NAMALWA (cell line): ENCODE data around the gene HDAC6.
"Not testable (repeated sequence)": the region's sequence is repeated elsewhere in the genome, so short reads cannot be mapped to it uniquely, and the experiment has no call there.

Experiments
- DNase-seq: peaks from one replicate; pipeline ENCODE4 v3.0.0-alpha.2; 2015; ENCODE audit warnings: low spot score

Gene HDAC6

DNA sequence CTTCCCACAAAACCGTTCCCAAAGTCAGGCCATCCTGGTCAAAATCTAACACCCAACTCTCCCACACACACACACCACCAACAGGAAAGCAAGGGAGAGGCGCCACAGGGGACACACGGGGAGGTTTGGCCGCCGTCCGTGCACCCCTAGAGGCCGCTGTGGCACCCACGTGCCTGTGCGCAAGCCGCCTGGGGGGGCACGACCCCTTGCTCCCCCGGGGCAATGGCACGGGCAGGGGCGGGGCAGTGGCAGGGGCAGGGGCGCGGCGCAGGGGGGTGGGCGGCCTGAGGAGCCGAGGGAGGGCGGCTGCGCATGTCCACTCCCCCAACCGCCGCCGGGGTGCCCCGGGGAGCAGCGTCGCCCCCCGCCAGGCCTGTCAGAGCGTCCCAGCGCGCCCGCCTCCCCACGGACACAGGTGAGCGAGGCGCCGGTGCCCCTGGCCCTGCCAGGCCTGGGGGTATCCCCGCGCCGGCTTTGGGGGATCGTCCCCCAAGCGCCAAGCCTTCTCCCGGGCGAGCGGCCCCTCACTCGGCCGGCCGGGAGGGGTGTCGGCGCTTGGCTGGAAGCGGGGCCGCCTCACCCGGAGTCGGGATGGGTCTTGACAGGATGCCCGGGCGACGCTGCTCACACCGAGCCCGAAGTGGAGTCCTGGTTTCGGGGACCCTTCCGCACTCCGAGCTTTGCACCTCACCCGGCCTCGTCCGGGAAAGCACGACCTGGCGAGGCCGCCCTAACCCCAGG lies 24.4 kb downstream of the HDAC6 start, which contains the start of gene ERAS:
Gene ERAS, plus strand, starts transcription at position 379 of the 741 bp plus-strand sequence. CDS start 2,611 bp downstream, outside the sequence.
- no peak for DNase-seq

- no peak for DNase-seq
Observed at GRCh38 chrX:48826876-48827653, 25.2 kb downstream of the HDAC6 start.

DNA sequence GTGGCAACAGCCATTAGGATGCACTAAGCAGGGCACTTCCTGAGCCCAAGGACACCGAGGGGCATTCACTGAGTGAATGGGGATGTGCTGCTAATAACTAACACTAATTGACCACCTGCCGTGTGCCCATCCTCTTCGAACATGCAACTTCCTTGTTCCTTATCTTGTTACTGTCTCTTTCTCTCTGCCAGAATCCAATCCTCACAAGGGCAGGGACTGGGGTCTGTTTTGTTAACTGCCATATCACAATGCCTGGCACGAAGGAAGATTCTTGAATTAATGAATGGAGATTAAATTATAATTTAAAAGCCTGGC lies 25.7 kb downstream of the HDAC6 start:
- DNase-seq = no peak

GRCh38 chrX:48829016-48829735 lies 27.3 kb downstream of the HDAC6 start:
- DNase-seq = no peak

DNA sequence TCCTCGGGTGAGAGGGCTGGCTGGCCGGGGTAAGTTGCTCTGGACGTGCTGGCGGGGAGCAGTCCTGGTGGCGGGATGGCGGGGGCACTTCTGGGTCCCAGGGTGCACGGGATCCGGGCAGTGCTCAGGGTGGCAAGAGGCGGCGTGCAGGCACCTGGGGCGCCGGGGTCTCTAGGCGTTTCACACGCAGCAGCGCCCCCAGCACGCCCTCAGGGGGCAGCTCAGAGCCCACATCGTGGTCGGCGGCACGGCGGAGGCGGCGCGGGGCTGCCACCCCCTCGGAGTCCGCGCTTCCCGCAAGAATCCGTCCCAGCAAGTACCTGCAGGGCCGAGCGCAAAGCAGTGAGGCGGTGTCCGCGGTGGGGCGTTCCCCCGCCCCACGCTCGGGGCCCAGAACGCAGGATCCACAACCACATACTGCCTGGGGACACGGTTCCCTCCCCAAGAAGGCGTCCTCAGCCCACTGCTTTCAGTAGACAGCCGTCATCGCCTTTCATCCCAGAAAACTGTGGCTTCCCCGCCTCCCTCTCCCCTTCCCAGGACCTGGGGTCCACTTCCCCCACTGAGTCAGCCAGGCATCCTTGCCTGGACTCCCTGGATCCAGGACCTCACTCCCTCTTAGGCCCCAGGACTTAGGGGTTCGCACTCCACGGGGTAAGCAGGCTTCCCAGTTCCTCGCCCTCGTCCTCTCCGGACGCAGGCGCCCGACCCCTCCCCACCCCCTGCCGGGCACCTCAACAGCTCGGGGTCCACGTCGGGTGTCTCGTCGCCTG lies 29.5 kb downstream of the HDAC6 start:
- DNase-seq = no peak

DNA sequence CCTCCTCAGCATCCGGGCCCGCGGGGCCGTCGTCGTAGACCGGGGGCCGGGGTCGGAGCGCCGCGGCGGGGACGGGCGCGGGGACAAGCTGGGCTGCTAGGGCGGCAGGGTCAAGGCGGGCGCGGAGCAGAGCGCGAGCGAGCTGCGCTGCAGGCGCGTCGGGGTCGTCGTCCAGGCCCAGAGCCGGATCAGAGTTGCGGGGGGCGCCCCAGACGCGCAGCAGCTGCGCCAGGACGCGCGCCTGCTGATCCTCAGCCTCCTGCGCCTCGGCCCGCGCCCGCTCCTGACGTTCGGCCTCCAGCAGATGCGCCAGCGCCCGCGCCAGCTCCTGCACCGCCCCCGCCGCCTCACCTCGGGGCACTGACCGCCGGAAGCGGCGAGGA lies 30.0 kb downstream of the HDAC6 start:
- DNase-seq = no peak

DNA sequence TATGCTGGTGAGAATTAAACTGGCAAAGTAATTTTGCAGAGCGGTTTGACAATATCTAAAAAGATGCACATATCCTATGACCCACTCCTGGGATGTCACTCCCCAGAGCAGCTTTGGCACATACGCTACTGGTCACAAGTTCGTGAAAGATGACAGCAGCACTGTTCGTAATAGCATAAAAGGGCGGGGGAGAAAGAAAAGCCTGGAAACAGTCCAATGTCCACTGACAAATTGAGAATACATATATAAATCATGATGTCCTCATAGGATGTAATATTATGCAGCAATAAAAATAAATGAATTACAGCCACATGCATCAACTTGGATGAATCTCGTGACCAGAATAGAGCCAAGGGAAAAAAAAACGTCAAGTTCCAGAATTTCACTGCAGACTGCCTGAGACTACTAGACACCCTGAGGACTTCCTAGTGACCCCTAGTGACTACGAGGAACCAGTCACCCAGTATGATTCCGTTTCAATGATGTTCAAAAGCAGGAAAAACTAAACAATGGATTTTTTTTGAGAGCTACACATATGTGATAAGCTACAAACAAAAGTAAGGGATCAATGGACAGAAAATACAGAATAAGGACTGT lies 31.8 kb downstream of the HDAC6 start:
- DNase-seq = no peak

- no peak for DNase-seq
Observed at GRCh38 chrX:48834383-48834709, 32.5 kb downstream of the HDAC6 start.

DNA sequence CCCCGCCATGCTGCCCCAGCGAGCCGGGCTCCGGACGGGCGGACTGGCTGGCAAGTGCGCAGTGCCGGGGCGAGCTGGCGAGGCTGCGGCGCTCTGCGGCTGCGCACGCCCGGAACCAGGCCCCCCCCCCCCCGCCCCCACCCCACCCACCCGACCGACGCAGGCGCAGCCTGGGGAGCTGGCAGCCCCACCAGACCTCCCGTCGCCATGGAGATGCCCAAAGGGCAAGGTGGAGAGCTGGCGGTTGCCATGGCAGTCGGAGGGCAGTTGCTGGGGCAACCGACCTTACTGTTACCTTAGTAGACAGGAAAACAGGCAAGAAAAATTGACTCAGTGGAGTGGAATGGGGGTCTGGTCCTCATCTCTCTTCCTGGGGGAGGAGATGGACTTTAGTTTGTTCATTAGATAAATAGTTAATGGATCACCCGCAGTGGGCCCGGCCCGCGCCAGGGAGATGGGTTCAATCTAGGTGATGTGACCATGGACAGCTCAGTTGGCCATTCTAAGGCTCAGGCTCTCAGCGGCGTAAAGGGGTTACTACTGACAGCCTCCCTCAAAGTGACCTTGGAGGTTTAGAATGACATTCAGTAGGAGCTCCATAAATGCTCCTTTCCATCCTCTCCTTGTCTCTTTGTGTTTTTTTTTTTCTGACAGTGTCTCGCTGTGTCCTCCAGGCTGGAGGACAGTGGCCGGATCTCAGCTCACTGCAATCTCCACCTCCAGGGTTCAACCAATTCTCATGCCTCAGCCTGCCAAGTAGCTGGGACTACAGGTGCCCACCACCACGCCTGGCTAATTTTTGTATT lies 33.9 kb downstream of the HDAC6 start, which contains the start of gene PCSK1N:
Gene PCSK1N, minus strand, starts transcription at position 87 of the 806 bp plus-strand sequence. Its CDS starts 78 bp downstream, at position 9.
- DNase-seq = no peak

DNA sequence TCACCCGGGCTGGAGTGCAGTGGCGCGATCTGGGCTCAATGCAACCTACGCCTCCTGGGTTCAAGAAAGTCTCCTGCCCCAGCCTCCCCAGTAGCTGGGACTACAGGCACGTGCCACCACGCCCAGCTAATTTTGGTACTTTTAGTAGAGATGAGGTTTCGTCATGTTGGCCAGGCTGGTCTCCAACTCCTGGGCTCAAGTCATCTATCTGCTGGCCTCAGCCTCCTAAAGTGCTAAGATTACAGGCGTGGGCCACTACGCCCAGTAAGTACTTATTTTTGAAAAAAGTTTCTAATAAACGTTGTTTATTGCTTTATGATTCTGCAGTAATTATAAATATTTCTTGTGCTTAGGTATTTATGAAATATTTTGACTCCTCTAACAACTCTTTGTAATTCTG lies 37.8 kb downstream of the HDAC6 start:
- no peak for DNase-seq

DNA sequence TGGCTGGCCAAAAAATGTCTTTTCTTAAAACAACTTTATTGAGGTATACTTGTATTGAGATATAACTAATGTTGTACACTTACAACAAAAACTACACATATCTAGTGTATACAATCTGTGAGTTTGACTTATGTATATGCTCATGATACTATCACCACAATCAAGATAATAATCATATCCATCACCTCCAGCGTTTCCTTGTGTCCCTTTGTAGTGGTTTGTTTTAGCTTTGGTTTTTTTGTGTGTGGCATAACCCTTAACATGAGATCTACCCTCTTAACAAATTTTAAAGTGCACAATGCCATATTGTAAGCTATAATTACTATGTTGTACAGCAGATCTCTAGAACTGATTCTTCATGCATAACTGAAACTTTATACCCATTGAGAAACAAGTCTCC lies 47.0 kb downstream of the HDAC6 start:
- DNase-seq = no peak

DNA sequence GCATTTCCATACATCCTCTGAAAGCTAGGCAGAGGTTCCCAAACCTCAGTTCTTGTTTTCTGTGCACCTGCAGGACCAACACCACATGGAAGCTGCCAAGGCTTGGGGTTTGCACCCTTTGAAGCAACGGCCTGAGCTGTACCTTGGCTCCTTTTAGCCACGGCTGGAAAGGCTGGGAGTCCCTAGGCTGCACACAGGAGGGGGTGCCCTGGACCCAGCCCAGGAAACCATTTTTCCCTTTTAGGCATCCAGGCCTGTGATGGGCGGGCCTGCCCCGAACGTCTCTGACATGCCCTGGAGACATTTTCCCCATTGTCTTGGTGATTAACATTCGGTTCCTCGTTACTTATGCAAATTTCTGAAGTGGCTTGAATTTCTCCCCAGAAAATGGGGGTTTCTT lies 51.0 kb downstream of the HDAC6 start:
- DNase-seq = no peak

DNA sequence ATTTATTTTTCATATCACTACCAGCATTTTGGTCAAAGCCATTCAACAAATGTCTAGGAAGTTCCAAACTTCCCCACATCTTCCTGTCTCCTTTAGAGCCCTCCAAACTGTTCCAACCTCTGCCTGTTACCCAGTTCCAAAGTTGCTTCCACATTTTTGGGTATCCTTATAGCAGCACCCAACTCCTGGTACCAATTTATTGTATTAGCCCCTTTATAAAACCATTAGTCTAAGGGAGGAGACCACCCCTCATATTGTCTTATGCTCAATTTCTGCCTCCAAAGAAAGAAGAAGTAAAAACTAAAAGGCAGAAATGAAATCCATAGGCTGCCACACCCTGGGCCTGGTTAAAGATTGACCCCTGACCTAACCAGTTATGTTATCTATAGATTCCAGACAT lies 51.6 kb downstream of the HDAC6 start:
- not testable (repeated sequence) for DNase-seq

DNA sequence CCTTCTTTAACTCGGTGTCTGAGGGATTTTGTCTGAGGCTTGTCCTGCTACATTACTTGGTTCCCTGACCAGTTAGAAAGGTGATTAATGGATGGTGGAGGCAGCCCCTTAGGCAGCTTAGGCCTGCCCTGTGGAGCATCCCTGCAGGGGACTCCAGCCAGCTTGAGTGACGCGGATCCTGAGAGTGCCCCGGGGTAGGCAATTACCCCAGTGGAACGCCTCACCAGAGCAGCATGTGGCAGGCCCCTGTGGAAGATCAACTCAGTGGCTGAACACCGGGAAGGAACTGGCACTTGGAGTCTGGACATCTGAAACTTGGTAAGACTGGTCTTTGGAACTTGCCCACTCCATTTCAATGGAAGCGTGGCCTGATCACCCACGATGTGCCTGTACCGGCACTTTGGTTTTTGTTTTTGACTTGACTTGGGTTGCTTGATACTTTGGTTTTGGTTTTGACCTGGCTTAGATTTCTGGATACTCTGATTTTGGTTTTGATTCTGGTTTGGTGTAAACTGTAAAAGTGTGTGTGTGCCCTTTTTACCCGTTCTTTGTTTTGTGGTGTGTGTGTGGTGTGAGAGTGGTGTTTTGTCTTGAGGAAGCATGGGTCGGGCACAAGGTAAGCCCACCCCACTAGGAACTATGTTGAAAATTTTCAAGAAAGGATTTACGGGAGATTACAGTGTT lies 52.4 kb downstream of the HDAC6 start:
- not testable (repeated sequence) for DNase-seq

- peak; percentile 38 for DNase-seq
Observed at GRCh38 chrX:48854898-48855297, 53.0 kb downstream of the HDAC6 start.

DNA sequence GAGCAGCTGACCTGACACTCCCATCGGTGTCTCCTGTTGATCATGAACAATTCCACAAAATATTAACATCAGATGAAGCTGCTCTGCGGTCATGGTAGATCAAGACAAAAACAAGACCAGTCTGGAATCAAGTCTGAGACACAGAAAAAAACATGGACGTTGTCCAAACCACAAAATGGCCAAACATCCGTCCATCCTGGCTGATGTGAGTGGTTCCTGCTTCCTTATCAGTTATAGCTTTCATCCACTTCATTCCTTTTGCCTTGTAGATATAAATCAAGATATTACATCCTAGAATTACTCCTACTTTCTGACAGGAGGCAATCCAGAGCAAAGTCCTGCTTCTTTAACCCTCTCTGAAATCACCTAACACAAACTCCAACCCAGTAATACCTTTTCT lies 62.3 kb downstream of the HDAC6 start:
- DNase-seq = no peak

- not testable (repeated sequence) for DNase-seq
Observed at GRCh38 chrX:48872017-48872416, 70.2 kb downstream of the HDAC6 start.
